Hematopoietic multipotent progenitor cell treated with erythropoietin and hydrocortisone succinate and interleukin-3 and kit ligand, for 17 days (in vitro differentiated cells): Measurements from ENCODE around the gene TRIM10.
"Not testable (repeated sequence)": the region's sequence is repeated elsewhere in the genome, so short reads cannot be mapped to it uniquely, and the experiment has no call there.

ENCODE experiments used
- DNase-seq: peaks from one replicate; pipeline ENCODE4 v3.0.0-alpha.2; 2015; ENCODE audit warnings: low spot score

The TRIM10 gene

GRCh38 chr6:30171677-30172471 is 10.9 kb upstream of the TRIM10 start:
- peak; percentile 39 for DNase-seq

GRCh38 chr6:30169658-30170614 is 8.9 kb upstream of the TRIM10 start:
- DNase-seq, result peak; percentile 84

- DNase-seq, result peak; percentile 49
Measured at GRCh38 chr6:30168741-30169140, 7.7 kb upstream of the TRIM10 start.

- no peak for DNase-seq
Measured at GRCh38 chr6:30167101-30167500, 6.1 kb upstream of the TRIM10 start.

GRCh38 chr6:30165238-30165637 is 4.2 kb upstream of the TRIM10 start:
- not testable (repeated sequence) for DNase-seq

- no peak for DNase-seq
Measured at GRCh38 chr6:30164714-30165113, 3.7 kb upstream of the TRIM10 start.

- DNase-seq, result peak; percentile 44
Measured at GRCh38 chr6:30163918-30164654, 3.1 kb upstream of the TRIM10 start.

- peak; percentile 19 for DNase-seq
Measured at GRCh38 chr6:30163090-30163917, 2.3 kb upstream of the TRIM10 start, which contains the start of gene TRIM15. TSS of gene TRIM15 (plus strand) at chr6:30163546. CDS start at chr6:30163685, 139 bp downstream.

- DNase-seq, result peak; percentile 40
Measured at GRCh38 chr6:30162265-30163089, 1.5 kb upstream of the TRIM10 start.

GRCh38 chr6:30160008-30160784 is 815 bp downstream of the TRIM10 start:
- DNase-seq, result peak; percentile 73

GRCh38 chr6:30158475-30159040 is 2.5 kb downstream of the TRIM10 start:
- no peak for DNase-seq

- DNase-seq, result peak; percentile 55
Measured at GRCh38 chr6:30157999-30158398, 3.0 kb downstream of the TRIM10 start.

GRCh38 chr6:30157581-30157980 is 3.4 kb downstream of the TRIM10 start:
- DNase-seq, result peak; percentile 59

GRCh38 chr6:30156774-30157173 is 4.2 kb downstream of the TRIM10 start:
- DNase-seq, result peak; percentile 22

- peak; percentile 68 for DNase-seq
Measured at GRCh38 chr6:30156262-30156599, 4.8 kb downstream of the TRIM10 start.

- DNase-seq, result no peak
Measured at GRCh38 chr6:30155520-30156261, 5.3 kb downstream of the TRIM10 start.

- DNase-seq, result peak; percentile 24
Measured at GRCh38 chr6:30154709-30155519, 6.1 kb downstream of the TRIM10 start.

GRCh38 chr6:30154061-30154460 is 7.0 kb downstream of the TRIM10 start:
- DNase-seq, result no peak
